ENCODE data around the gene TXNL4B.
"Not testable (repeated sequence)": the region's sequence is repeated elsewhere in the genome, so short reads cannot be mapped to it uniquely, and the experiment has no call there.

Gene TXNL4B

DNA sequence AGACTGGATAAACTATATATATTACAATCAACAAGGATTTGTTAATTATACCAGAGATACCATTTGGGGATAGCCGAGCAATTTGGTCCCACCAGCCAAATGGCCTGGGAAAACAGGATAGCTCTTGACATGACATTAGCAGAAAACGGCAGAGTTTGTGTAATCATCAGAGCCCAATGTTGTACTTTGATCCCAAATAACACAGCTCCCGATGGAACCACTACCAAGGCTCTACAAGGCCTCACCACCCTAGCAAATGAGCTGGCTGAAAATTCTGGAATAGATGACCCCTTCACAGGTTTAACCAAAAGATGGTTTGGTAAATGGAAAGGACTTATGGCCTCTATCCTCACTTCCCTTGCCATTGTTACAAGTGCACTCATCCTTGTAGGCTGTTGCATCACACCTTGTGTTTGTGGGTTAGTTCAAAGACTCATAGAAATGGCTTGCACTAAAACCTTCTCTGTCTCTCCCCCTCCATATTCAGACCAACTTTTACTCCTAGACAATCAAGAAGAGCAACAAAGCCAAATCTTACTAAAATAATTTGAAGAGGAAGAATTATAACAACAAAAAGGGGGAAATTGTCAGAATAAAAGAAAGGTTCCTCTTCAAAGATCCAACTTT, 9.5 kb downstream of the TXNL4B start:
- TF ChIP-seq CTCF (IDR thresholded peaks at IDR 0.05): no peak
- H3K4me3 ChIP-seq (ENCODE audit: low read depth in 1 of 2, low read length in 1 of 2): no peak overlapping the region
- H3K36me3 ChIP-seq: peaks cover 46% of the 10 kb centered on the region
- no peaks in the 10 kb centered on the region for H3K4me1 ChIP-seq (ENCODE audit: control insufficient read depth in 1 of 2, insufficient read depth in 1 of 2, low read depth in 1 of 2, low read length in 1 of 2)
- no peaks in the 10 kb centered on the region for H3K9me3 ChIP-seq
- H3K27me3 ChIP-seq: no peaks in the 10 kb centered on the region
- no peak overlapping the region for H3K27ac ChIP-seq

GRCh38 chr16:72076991-72077706, 16.3 kb downstream of the TXNL4B start:
- H3K4me1 ChIP-seq (ENCODE audit: control insufficient read depth in 1 of 2, insufficient read depth in 1 of 2, low read depth in 1 of 2, low read length in 1 of 2); H3K27me3 ChIP-seq; H3K4me3 ChIP-seq (ENCODE audit: low read depth in 1 of 2, low read length in 1 of 2); H3K9me3 ChIP-seq; H3K27ac ChIP-seq; H3K36me3 ChIP-seq: not testable (repeated sequence)

DNA sequence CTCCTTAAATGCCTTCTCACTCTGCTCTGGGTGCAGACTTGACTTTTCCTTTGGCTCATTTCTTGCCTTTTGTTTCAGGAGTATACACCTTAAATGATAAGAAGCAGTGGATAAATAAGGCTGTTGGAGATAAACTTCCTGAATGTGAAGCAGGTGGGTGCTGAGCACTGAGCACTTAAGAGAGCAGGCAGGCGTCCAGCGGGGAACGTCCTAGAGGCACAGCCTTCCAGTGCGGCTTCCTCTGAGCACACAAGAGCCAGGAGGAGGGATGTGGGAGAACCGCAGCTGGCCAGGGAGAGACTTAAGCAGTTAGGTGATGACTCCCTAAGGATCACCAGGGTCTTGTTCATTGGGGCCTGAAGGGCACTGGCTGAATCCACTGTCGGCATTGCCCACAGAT, 18.4 kb downstream of the TXNL4B start:
- not testable (repeated sequence) for H3K9me3 ChIP-seq; H3K27ac ChIP-seq; H3K27me3 ChIP-seq; H3K36me3 ChIP-seq; H3K4me3 ChIP-seq (ENCODE audit: low read depth in 1 of 2, low read length in 1 of 2); H3K4me1 ChIP-seq (ENCODE audit: control insufficient read depth in 1 of 2, insufficient read depth in 1 of 2, low read depth in 1 of 2, low read length in 1 of 2)

- Histone ChIP-seq H3K4me1 (ENCODE audit: control insufficient read depth in 1 of 2, insufficient read depth in 1 of 2, low read depth in 1 of 2, low read length in 1 of 2) (peaks cover 7 to 8% of the 10 kb centered on the region in 2 experiments), H3K27ac (no peak overlapping the region), H3K36me3 (peaks cover 4% of the 10 kb centered on the region), H3K4me3 (ENCODE audit: low read depth in 1 of 2, low read length in 1 of 2) (no peak overlapping the region), H3K27me3 (no peaks in the 10 kb centered on the region), H3K9me3 (no peaks in the 10 kb centered on the region)
- TF ChIP-seq CTCF (IDR thresholded peaks at IDR 0.05): no peak
Observed at GRCh38 chr16:72073560-72074230, 19.7 kb downstream of the TXNL4B start.

- peaks cover 10% of the 10 kb centered on the region in 2 experiments for H3K4me1 ChIP-seq (ENCODE audit: control insufficient read depth in 1 of 2, insufficient read depth in 1 of 2, low read depth in 1 of 2, low read length in 1 of 2)
- H3K27ac ChIP-seq: no peak overlapping the region
- no peak for TF ChIP-seq CTCF (IDR thresholded peaks at IDR 0.05)
- no peaks in the 10 kb centered on the region for H3K36me3 ChIP-seq
- no peak overlapping the region for H3K4me3 ChIP-seq (ENCODE audit: low read depth in 1 of 2, low read length in 1 of 2)
- no peaks in the 10 kb centered on the region for H3K27me3 ChIP-seq
- H3K9me3 ChIP-seq: no peaks in the 10 kb centered on the region
Observed at GRCh38 chr16:72072514-72073342, 20.7 kb downstream of the TXNL4B start.

GRCh38 chr16:72068930-72069329, 24.5 kb downstream of the TXNL4B start:
- Histone ChIP-seq H3K36me3 (no peaks in the 10 kb centered on the region), H3K4me3 (ENCODE audit: low read depth in 1 of 2, low read length in 1 of 2) (no peak overlapping the region), H3K27ac (no peak overlapping the region), H3K9me3 (no peaks in the 10 kb centered on the region), H3K27me3 (no peaks in the 10 kb centered on the region), H3K4me1 (ENCODE audit: control insufficient read depth in 1 of 2, insufficient read depth in 1 of 2, low read depth in 1 of 2, low read length in 1 of 2) (peaks cover 10 to 21% of the 10 kb centered on the region in 2 experiments)
- no peak for TF ChIP-seq CTCF (IDR thresholded peaks at IDR 0.05)
